Keratinocyte (primary cell): ENCODE results near the gene DRG2.

Experiments used
- EZH2 ChIP-seq: IDR thresholded peaks from one replicate; pipeline ENCODE4 v1.6.1; 2012; ENCODE audit warnings: inconsistent platforms, mild to moderate bottlenecking, low read length, moderate library complexity
- TF ChIP-seq, protein P1 (sequence below), 3 experiments: IDR thresholded peaks in 1 of 3; conservative IDR thresholded peaks in 1 of 3; optimal IDR thresholded peaks in 1 of 3; 2 replicates in 2 of 3; 3 replicates in 1 of 3; pipeline versions ENCODE3 to v1.5.1; 2011; ENCODE audit warnings: low read length in 3 of 3, mild to moderate bottlenecking in 3 of 3, moderate library complexity in 2 of 3, control low read depth in 1 of 3, inconsistent platforms in 1 of 3; ENCODE audit not compliant: insufficient read depth in 2 of 3; ENCODE audit errors: extremely low read depth in 1 of 3

DNA sequence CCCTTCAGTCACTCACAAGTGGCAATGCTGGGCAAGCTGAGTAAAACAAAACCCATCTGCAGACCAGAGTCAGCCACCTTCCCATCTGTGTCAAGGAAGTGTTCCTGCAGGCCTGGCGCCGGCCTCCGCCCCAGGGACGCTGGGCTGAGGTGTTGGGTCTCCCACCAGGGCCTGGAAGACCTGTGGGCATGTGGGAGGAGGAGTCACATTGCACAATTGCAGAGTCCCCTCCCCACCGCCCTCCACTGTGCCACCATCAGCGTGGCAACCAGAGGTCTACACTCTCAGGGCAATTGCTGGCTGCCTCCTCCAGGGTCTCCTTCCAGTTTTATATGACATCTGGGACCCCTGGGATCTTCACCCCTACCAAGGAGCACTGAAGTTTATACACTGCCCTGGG lies 17.8 kb downstream of the DRG2 start:
- TF ChIP-seq, protein P1, sequence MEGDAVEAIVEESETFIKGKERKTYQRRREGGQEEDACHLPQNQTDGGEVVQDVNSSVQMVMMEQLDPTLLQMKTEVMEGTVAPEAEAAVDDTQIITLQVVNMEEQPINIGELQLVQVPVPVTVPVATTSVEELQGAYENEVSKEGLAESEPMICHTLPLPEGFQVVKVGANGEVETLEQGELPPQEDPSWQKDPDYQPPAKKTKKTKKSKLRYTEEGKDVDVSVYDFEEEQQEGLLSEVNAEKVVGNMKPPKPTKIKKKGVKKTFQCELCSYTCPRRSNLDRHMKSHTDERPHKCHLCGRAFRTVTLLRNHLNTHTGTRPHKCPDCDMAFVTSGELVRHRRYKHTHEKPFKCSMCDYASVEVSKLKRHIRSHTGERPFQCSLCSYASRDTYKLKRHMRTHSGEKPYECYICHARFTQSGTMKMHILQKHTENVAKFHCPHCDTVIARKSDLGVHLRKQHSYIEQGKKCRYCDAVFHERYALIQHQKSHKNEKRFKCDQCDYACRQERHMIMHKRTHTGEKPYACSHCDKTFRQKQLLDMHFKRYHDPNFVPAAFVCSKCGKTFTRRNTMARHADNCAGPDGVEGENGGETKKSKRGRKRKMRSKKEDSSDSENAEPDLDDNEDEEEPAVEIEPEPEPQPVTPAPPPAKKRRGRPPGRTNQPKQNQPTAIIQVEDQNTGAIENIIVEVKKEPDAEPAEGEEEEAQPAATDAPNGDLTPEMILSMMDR (optimal IDR thresholded peaks at IDR 0.05 in 1 of 3, IDR thresholded peaks at IDR 0.05 in 1 of 3, conservative IDR thresholded peaks at IDR 0.05 in 1 of 3; ENCODE audit: extremely low read depth in 1 of 3, insufficient read depth in 2 of 3, low read length in 3 of 3): no peak
- no peak for TF ChIP-seq EZH2
